ENCODE data around the gene DMD. TPM values are rescaled to one million over a fixed set of nuclear protein-coding genes. Genes with fewer than 3 reads are reported as not detected.

DMD gene
- polyA plus RNA-seq, 3 donors, result 8.0 to 13.2 (median 11.5) TPM

DNA sequence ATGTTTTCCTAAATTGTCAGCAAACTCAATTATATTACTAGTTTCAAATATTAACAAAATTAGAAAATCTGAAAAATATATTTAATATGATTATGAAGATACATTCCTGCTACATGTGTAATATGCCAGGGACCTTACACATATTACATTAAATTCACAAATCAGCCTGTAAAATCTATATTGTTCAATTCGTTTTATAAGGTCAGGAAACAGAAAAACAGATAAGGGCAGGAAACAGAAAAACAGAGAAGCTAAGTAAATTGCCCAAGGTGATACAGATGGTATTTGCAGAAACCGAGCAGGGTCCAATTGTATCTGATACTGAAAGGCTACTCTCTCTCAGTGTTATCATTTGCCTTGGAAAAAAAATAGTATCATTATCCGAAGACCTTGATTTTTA, 739.0 kb downstream of the DMD start:
- H3K27ac ChIP-seq (ENCODE audit: low read depth, low read length), result no peak overlapping the region
- whole genome bisulfite sequencing, 3 donors, result 60 to 73% (median 70%) methylated on average over 3 of the region's 3 CpGs

DNA sequence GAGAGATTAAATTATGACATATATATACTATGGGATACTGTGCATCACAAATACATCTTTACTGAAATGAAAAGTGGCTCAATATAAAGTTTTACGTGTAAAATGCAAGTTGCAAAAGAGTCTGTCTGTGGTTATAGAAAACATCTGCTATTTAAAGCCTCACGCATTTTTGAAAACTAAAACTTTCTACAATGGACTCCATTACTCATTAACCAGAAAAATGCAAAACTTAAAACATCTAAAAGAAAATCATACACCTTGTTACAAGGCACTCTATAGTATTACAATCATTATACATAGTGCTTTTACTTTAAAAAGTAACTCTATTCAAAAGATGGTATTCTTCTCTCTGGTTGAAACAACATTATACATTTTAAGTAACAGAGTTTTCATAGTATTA, 755.6 kb downstream of the DMD start:
- H3K27ac ChIP-seq (ENCODE audit: low read depth, low read length), result no peak overlapping the region
- 82 to 87% (median 84%) methylated on average over 2 of the region's 2 CpGs for WGBS, 3 donors

DNA sequence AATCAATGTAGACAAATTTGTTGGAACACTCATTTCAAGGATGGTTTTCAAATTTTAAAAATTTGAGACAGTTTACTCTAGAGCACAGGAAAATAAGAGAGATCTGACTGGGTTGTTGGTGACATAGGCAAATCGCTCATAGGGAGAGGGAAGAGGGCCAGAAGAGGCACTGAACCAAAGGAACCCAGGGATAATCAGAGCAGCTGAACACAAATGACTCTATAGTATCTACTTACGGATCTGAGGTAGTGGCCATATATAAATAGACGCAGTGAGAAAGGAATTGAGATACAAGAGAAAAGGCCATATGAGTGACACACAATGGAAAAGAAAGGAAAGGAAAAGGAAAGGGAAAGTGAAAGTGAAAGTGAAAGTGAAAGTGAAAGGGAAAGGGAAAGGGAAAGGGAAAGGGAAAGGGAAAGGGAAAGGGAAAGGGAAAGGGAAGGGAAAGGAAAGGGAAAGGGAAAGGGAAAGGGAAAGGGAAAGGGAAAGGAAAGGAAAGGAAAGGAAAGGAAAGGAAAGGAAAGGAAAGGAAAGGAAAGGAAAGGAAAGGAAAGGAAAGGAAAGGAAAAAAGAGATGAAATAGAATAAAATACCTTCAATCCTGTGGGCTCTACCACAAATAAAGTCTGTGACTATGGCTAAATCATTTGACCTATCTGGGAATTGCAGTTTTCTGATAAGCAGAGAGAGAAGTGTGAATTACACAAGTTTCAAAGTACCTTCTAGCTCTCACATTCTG, 759.2 kb downstream of the DMD start:
- H3K27ac ChIP-seq (ENCODE audit: low read depth, low read length), result no peak overlapping the region
- WGBS, 3 donors, result 89 to 94% (median 89%) methylated on average over 3 of the region's 3 CpGs

DNA sequence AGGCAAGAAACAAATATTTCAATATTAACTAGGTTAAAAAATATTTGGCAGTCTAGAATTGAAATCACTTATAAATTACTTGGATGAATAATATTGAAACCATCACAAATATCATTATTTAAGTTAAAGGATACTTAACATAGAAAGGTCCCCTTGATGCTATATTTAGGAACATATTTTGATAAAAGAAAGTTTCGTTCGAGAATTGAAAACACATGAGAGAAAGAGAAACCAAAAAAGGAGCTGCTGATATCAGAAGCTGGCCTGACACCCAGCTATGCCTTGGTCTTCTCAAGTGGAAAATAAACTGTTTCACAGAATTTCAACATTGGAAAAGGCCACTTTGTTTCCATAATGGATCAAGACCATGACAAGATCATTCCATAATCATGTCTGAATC, 762.4 kb downstream of the DMD start:
- no peak overlapping the region for H3K27ac ChIP-seq (ENCODE audit: low read depth, low read length)
- WGBS, 3 donors, result 42 to 84% (median 59%) methylated on average over 2 of the region's 2 CpGs

DNA sequence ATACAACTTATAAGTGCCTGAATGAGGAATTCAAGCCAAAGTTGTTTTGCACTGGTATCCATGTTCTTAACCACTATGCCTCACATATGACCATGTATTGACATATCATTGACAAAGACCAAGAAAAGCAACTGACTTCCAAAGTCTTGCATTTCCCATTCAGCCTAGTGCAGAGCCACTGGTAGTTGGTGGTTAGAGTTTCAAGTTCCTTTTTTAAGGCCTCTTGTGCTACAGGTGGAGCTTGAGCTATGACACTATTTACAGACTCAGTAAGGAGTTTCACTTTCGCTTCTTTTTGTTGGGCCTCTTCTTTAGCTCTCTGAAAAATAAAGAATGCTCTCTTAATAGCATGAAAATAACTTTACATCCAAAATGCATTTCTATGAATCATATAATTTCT, 763.0 kb downstream of the DMD start:
- H3K27ac ChIP-seq (ENCODE audit: low read depth, low read length), result no peak overlapping the region
- 60 to 77% (median 61%) methylated on average over 1 of the region's 1 CpG for WGBS, 3 donors

DNA sequence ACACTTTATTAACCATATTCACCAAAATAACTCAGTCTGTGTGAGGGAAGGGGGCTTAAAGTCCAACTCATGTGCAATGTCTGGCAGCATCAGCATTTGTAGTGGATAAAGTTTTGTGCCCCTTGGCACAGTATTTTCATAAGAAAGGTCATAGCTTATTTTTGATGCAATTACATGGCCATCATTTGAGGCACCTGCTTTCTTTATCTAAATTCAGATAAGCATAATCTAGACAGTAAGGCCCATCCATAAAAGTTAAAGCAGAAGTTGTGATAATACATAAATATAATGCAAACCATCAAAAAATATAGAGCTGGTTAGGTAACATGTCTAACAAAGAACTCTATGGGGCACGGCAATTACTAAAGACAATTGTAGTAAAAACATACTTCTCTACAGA, 763.7 kb downstream of the DMD start:
- 79 to 100% (median 96%) methylated on average over 1 of the region's 1 CpG for WGBS, 3 donors
- no peak overlapping the region for H3K27ac ChIP-seq (ENCODE audit: low read depth, low read length)

DNA sequence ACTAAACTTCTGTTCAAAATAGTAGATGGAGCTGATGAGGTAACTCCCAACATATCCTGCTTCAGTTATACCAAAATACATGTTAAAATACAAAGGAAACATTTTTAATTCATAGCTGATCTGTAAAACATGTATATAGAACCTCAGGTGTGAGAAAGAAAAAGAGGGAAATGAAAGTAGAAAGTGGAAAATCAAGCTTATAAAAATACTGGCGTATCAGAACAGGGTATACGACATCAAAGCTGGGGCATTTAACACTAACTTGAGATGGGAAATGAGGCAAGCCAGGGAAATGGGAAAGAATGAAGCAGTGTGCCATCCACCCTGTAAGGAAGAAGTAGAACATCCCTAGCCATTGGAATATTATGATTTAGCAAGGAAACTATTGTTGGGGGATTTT, 767.5 kb downstream of the DMD start:
- no peak overlapping the region for H3K27ac ChIP-seq (ENCODE audit: low read depth, low read length)
- 80 to 91% (median 84%) methylated on average over 2 of the region's 2 CpGs for WGBS, 3 donors

DNA sequence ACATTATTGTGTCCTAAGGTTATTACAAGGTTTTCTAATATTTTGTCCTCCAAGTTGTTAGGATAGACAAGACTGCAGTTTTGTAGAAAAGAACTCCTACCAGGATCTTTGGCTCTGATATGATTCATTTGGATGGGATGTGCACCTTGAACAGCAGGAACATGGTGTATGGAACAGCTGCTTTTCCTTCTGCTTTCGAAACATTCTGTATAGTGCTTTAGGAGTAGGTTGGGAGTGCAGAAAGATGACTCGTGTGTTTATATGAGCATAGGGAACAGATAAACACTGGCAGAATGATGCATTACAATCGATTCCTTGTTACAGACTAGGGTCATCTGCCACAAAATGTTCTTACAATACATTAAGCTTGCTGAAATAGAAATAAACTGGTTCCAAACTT, 790.1 kb downstream of the DMD start:
- no peak overlapping the region for H3K27ac ChIP-seq (ENCODE audit: low read depth, low read length)
- 45 to 60% (median 50%) methylated on average over 3 of the region's 3 CpGs for whole genome bisulfite sequencing, 3 donors

DNA sequence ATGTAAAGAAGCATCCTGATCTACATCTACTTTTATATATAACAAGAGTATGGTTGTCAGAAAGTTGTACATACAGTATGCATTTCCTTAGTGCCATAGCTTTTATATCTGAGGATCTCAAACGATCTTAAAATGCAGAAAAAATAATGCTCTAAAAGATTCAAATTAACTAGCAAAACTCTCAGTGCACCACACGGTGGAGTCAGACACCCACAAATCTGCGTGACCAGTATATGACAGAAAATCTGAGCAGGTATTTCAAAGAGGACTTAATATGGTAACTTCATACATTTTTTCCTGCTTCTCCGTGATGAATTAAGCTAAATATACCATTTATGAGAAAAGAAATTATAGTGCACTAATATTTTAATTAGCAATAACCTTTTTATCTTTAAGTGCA, 803.0 kb downstream of the DMD start:
- WGBS, 3 donors, result 33 to 37% (median 35%) methylated on average over 4 of the region's 4 CpGs
- no peak overlapping the region for H3K27ac ChIP-seq (ENCODE audit: low read depth, low read length)

DNA sequence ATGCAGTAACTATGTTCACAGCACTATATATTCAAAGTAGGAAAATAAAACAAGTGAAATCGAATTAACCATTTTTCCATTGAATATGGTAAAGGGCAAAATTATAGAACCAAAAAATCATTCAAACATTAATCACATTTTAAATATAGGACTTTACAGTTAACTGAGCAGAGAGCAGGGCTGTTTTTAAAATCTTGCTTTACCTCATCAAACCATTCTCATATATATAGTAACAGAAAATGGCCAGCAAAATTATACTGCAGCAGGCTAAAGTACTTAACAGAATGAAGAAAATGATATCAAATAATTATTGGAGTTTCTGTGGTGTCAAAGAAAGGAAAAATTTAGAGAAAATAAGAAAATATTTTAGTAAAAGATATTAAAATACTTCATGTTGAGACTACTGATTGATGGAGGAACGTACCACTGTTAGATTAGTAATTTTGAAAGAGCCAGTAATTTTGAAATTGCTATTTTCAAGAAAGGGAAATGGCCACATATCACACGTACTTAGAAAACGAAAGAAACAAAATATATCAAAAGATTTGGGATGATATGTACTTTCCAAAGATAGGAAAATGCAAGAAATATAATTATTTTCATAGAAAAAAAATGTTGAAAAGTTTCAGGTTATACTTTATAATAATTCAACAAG, 813.7 kb downstream of the DMD start:
- WGBS, 3 donors, result 55 to 74% (median 65%) methylated on average over 4 of the region's 4 CpGs
- no peak overlapping the region for H3K27ac ChIP-seq (ENCODE audit: low read depth, low read length)

DNA sequence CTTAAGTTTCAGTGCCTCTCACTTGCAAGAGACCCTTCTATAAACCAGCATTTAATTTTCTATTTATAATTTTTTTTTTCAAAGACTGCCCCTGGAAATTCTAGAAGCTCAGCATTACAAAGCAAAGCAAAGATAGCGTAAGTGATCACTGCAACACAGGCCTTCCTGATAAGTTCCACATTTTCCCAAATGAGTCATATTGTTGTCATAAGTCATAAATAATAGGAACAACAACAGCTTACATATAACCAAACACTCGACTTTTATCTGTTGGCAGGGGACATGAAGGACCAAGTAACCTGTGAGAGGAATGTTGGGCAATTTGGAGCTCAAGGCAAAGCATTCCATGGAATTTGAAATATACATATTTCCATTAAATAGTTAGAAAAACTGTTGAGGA, 815.5 kb downstream of the DMD start:
- WGBS, 3 donors, result 48 to 56% (median 49%) methylated on average over 2 of the region's 2 CpGs
- H3K27ac ChIP-seq (ENCODE audit: low read depth, low read length), result no peak overlapping the region

DNA sequence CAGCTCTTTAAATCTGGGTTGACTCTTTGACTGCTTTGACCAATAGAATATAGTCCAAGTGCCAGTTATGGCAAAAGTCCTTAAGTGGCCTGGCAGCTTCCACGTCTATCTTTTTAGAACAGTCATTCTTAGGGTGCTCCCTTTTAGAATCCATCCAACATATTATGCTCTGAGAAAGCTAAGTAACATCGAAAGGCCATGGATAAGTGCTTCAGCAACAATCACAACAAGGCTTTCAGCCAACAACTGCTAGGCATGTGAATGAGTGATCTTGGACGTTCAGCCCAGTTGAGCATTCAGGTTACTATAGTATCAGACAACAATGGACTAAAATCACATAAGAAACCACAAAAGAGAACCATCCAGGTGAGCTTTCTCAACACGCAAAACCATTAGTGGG, 818.7 kb downstream of the DMD start:
- 73 to 81% (median 73%) methylated on average over 4 of the region's 4 CpGs for WGBS, 3 donors
- no peak overlapping the region for H3K27ac ChIP-seq (ENCODE audit: low read depth, low read length)

DNA sequence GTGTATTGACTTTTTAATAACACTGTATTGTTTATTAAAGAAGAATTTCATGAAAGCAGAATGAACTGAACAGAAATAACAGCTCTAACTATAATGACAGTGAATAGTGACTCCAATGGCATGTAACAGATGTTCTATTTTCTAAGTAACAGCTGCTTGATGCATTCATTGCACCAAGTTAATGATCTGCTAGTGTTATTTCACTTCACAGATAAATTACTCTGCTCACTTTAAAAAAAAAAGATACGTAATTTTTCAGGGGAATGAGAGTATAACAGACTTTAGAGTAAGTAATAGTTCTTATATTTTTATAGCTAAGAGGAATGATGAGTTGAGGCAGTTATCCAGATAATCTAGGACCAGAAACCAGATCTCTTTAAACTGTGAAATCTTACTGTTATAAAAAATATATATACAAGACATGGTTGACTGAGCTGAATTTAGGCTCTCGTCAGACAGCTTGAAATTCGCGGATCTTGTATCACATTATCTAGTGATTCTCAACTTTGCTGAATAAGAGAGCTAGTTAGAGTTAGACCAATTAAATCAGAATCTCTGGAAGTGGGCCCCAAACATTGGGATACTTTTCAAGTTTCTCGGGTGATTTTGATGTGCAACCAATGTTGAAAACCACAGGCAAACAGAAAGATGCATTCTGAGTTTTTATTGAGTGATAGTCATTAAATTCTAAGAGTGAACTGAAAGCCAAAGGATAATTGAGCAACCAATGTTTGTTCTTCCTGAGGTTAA, 840.7 kb downstream of the DMD start:
- 62 to 82% (median 71%) methylated on average over 5 of the region's 5 CpGs for WGBS, 3 donors
- H3K27ac ChIP-seq (ENCODE audit: low read depth, low read length), result no peak overlapping the region

DNA sequence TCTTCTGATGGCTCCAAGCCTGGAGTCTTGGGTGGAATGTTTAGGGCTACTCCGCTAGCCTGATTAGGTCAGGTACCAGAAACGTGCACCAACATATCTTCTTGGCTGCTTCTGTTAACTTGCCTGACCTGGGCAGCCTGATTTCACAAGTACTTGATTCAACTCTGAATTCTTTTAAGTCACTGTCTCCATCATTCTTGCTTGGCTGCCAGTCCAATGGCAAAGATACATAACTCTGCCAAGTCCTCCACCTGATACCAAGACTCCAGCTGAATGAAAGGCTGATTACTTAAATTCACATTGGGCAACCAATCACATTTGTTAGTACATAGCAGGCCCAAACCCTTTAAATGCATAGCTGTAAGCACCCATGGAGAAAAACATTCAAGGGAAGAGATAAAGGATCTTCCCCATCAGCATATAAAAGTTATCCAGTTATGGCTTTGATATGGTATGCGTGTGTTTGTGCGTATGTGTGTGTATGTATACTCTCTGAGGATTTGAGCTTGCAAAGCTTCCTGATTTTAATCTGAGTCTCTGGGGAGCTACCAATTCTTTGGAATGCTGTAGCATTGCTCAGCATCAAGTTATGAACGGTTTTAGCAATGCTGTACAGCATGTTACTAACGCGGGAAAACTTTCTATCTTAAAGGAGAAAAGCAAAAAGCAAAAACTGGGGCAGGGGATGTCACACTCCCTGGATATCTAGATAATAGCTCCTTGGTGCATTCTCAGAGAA, 917.2 kb downstream of the DMD start:
- H3K27ac ChIP-seq (ENCODE audit: low read depth, low read length), result no peak overlapping the region
- 60 to 76% (median 63%) methylated on average over 7 of the region's 7 CpGs for WGBS, 3 donors

DNA sequence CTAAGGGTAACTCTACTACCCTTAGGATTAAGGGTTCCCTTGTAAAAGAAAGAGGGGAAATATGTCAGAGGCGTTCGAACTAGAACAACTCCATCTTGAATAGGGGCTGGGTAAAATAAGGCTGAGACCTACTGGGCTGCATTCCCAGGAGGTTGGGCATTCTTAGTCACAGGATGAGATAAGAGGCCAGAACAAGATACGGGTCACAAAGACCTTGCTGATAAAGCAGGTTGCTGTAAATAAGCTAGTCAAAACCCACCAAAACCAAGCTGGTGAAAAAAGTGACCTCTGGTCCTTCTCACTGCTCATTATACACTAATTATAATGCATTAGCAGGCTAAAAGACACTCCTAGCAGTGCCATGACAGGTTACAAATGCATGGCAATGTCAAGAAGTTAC, 922.0 kb downstream of the DMD start:
- 46 to 64% (median 54%) methylated on average over 3 of the region's 3 CpGs for WGBS, 3 donors
- no peak overlapping the region for H3K27ac ChIP-seq (ENCODE audit: low read depth, low read length)

DNA sequence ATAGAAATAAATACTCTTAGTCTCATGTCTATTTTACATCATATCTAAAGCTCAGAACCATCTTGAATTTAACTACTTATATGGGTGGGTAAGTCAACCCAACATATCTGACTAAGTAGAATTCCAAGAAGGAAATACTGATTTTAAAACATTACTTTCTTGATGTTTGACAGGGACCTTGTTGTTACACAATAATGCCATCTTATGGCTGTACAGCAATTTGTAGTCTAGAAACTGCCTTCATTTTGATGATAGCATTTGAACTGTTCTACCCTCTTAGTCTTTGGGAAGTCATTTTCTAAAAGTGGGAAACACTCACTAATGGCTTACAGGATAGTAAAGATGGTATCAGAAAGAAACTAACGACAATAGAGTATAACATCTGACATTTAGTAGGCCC, 929.5 kb downstream of the DMD start:
- no peak overlapping the region for H3K27ac ChIP-seq (ENCODE audit: low read depth, low read length)
- 44 to 74% (median 72%) methylated on average over 1 of the region's 1 CpG for WGBS, 3 donors

DNA sequence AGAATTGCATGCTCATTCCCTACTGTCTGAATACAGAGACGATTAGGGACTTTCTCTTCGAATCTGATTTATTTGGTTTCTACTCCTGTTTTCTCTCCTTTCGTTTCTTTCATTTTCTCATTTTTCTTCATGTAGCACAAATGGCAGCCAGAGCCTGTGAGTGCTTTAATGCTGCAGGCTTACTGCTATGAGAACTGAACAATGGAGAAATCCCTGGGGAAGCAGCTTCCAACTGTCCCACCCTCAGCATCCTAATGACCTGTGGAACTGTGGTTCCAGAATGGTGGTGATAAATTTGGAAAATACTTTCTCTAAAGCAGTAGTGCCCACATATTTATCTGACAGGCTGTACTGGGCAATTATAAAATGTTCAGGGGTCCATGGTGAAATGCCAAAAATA, 930.4 kb downstream of the DMD start:
- 36 to 50% (median 48%) methylated on average over 3 of the region's 3 CpGs for WGBS, 3 donors

DNA sequence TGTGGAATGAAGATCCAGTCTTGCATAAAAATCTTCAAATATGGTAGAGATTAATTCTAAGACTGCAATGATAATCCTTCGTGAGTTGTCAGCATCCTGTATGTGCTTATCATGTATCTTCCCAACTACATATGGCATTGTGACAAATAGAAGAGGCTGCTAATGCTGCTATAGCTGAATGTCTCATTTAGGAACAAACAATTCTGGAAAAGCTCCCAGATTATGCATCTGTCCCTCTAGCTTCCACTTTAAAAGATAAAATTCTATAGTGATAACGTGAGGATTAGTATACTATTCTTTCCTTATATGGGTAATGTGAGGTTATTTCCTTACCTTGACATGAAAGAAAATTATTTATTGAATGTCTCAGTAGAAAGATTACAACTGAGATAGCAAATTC, 930.9 kb downstream of the DMD start:
- H3K27ac ChIP-seq (ENCODE audit: low read depth, low read length), result no peak overlapping the region
- 8 to 30% (median 23%) methylated on average over 2 of the region's 2 CpGs for WGBS, 3 donors

More for the DNA sequence above, 930.4 kb downstream of the DMD start:
- no peak overlapping the region for H3K27ac ChIP-seq (ENCODE audit: low read depth, low read length)

DNA sequence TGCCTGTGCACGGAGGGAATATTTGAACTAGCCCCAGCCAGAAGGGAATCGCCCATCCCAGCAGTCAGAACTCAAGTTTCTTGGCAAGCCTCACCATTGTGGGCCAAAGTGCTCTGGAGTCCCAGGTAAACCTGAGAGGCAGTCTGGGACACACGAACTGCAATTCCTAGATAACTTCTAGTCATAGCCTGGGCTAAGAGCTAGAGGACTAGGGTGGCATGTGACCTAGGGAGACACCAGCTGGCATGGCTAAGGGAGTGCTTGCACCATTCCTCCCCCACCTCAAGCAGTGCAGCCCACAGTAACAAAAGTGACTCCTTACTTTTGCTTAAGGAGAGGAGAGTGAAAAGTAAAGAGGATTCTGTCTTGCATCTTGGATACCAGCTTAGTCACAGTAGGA, 935.2 kb downstream of the DMD start:
- H3K27ac ChIP-seq (ENCODE audit: low read depth, low read length), result no peak overlapping the region
- WGBS, 3 donors, result 68 to 82% (median 69%) methylated on average over 3 of the region's 3 CpGs
